ENCODE measurements around the gene HES7.

DNA sequence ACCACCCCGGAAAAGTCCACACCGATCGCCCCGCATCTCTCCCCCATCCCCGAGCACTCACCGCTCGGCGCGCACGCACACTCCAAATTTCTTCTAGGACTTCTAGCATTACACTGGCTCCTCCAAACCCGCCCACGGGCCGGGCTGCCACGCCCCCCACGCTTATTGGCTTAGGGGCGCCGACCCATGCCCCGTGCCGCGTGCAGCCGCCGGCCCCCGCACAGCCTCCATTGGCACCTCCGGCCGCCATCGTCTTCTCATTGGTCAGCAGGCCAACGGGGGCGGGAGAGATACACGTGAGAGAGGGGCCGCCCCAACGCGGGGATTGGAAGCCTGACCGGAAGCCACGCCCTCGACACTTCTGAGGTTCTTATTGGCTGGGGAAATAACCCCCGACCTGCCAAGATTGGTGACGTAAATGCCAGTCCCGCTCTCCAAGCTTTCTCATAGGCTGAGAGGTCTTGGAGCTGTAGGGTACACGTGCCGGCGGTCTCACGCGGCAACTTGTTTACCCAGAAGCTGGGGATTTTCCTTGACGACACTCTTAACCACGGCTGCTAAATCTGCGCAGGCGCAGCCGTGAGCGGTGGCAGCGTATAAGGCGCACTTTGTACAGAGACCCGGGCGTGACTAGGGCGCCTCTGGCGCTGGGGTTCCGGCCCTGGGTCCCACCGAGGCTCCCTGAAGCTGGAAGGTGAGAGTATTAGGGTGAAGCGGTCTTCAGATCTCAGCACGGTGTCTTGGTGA is 32.5 kb upstream of the HES7 start:
- TF ChIP-seq POLR2A (IDR thresholded peaks at IDR 0.05) (peak in 3 of 4 donors; percentile 99 to 100 (median 100)), EP300 (IDR thresholded peaks at IDR 0.05) (peak; percentile 83), POLR2AphosphoS5 (IDR thresholded peaks at IDR 0.05) (peak; percentile 100)
- TF ChIP-seq, protein P1, sequence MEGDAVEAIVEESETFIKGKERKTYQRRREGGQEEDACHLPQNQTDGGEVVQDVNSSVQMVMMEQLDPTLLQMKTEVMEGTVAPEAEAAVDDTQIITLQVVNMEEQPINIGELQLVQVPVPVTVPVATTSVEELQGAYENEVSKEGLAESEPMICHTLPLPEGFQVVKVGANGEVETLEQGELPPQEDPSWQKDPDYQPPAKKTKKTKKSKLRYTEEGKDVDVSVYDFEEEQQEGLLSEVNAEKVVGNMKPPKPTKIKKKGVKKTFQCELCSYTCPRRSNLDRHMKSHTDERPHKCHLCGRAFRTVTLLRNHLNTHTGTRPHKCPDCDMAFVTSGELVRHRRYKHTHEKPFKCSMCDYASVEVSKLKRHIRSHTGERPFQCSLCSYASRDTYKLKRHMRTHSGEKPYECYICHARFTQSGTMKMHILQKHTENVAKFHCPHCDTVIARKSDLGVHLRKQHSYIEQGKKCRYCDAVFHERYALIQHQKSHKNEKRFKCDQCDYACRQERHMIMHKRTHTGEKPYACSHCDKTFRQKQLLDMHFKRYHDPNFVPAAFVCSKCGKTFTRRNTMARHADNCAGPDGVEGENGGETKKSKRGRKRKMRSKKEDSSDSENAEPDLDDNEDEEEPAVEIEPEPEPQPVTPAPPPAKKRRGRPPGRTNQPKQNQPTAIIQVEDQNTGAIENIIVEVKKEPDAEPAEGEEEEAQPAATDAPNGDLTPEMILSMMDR (IDR thresholded peaks at IDR 0.05), result peak in 1 of 7 experiments; percentile 20

Data from stomach (tissue), 4 donors.